ENCODE data around the gene GEMIN4. TPM values are rescaled to one million over a fixed set of nuclear protein-coding genes. Genes with fewer than 3 reads are reported as not detected.

GEMIN4 gene
- total RNA-seq, 4 donors from 2014 or later: 10.5 to 70.3 (median 12.4) TPM

DNA sequence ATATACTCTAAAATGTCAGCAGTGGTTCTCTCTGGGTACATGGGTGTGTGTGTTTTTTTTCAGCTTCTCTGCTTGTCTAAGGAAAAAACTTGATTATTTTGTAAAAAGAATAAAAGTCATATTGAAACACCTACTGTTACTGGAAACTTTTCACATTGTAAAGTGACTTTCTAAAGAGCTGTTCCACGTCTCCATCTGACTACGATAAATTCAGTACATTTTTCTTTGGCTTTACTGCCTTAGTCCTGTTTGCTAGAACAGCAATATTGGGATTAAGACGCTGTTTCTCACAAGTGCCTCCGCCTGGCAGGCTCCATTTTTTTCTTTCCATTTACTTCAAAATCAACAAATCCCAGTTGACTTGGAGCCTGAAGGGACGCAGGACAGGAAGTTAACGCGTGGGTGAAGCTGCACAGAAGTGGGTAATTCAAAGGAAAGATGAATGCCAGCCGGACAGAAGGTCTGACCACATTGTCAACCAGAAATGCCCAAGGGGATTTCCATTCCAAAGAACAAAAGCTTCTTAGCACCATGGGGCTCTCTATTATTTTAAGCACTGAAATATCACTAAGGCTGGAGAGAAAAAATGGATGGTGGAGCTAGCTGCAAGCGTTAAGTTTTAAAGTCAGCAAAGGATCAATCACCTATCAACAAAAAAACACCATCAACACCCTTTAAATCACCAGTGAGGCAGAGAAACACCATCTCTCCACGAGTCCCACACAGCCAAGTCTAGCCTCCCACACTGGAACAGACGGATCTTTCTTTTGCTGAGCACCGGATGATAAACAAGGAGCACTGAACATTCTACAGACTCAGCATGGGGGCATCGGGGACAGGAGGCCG lies 21.6 kb upstream of the GEMIN4 start:
- DNase-seq: no peak
- intact Hi-C loops (cut with DNase I; ENCODE audit: low total_unique reads) (no loop called here), in situ Hi-C loops (cut with MboI; ENCODE audit: low pct_ligation_motif_present in 1 of 4, low pct_unique_long_range_greater_than_20kb in 1 of 4, low sequenced_read_pairs in 3 of 4) (no loop called here)
- Histone ChIP-seq H3K36me3 (peaks cover 0 to 75% (median 30%) of the 10 kb centered on the region in 4 donors), H3K27ac (no peak overlapping the region), H3K4me1 (no peaks in the 10 kb centered on the region), H3K9me3 (no peaks in the 10 kb centered on the region), H3K27me3 (no peaks in the 10 kb centered on the region), H3K4me3 (no peak overlapping the region)
- TF ChIP-seq POLR2A (IDR thresholded peaks at IDR 0.05): no peak
- TF ChIP-seq, protein P1, sequence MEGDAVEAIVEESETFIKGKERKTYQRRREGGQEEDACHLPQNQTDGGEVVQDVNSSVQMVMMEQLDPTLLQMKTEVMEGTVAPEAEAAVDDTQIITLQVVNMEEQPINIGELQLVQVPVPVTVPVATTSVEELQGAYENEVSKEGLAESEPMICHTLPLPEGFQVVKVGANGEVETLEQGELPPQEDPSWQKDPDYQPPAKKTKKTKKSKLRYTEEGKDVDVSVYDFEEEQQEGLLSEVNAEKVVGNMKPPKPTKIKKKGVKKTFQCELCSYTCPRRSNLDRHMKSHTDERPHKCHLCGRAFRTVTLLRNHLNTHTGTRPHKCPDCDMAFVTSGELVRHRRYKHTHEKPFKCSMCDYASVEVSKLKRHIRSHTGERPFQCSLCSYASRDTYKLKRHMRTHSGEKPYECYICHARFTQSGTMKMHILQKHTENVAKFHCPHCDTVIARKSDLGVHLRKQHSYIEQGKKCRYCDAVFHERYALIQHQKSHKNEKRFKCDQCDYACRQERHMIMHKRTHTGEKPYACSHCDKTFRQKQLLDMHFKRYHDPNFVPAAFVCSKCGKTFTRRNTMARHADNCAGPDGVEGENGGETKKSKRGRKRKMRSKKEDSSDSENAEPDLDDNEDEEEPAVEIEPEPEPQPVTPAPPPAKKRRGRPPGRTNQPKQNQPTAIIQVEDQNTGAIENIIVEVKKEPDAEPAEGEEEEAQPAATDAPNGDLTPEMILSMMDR (IDR thresholded peaks at IDR 0.05): no peak
- TF ChIP-seq EP300 (IDR thresholded peaks at IDR 0.05; ENCODE audit: low read depth): no peak
- TF ChIP-seq POLR2AphosphoS5 (IDR thresholded peaks at IDR 0.05): no peak
- 73 to 85% methylated on average over 8 to 14 of the region's 14 CpGs for WGBS, 2 donors (ENCODE audit: low coverage in 1 of 2)

DNA sequence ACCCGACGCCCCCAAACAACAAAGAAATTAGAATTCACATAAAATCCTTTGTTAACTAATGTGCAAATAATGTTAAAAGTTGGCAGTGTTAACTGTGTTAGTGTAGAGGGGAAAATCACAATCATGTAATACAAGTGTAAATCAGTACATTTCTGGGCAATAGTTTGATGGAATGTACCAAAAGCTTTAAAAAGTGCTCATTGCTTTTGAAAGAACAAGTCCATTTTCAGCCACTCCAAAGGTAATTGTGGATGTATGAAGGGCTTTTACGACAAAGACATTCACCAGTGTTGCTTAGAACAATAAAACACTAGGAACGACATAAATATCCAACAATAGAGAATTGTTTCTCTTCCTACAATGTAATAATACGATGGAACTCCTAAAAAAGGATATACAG lies 21.0 kb upstream of the GEMIN4 start:
- H3K4me3 ChIP-seq: no peak overlapping the region
- WGBS, 2 donors (ENCODE audit: low coverage in 1 of 2): 73 to 77% methylated on average over 5 of the region's 5 CpGs
- H3K36me3 ChIP-seq: peaks cover 0 to 72% (median 28%) of the 10 kb centered on the region in 4 donors
- H3K27me3 ChIP-seq: no peaks in the 10 kb centered on the region
- H3K4me1 ChIP-seq: no peaks in the 10 kb centered on the region
- in situ Hi-C loops (cut with MboI; ENCODE audit: low pct_ligation_motif_present in 1 of 4, low pct_unique_long_range_greater_than_20kb in 1 of 4, low sequenced_read_pairs in 3 of 4): no loop called here
- H3K27ac ChIP-seq: no peak overlapping the region
- no peak for DNase-seq
- H3K9me3 ChIP-seq: no peaks in the 10 kb centered on the region
- intact Hi-C loops (cut with DNase I; ENCODE audit: low total_unique reads): no loop called here
- TF ChIP-seq POLR2AphosphoS5 (IDR thresholded peaks at IDR 0.05) (no peak), EP300 (IDR thresholded peaks at IDR 0.05; ENCODE audit: low read depth) (no peak), POLR2A (IDR thresholded peaks at IDR 0.05) (no peak)
- TF ChIP-seq, protein P1 (IDR thresholded peaks at IDR 0.05): no peak

DNA sequence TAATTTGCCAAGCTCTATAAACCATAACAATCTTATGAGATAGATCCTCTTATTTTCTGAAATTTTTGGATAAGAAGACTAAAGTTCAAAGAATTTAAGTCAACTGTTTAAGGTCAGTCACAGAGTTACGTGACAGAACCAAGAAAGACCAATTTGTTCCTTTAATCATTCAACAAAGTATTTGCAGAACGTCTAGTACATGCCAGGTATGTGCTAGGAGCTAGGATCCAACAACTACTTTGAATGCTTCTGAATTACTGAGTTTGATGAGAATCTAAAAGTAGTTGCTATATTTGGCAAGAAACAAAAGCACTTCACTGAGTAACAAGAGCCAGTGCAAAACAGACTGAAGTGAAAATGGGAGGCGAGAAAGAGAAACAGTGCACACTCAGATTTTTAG lies 15.0 kb upstream of the GEMIN4 start:
- TF ChIP-seq, protein P1 (IDR thresholded peaks at IDR 0.05): no peak
- TF ChIP-seq POLR2AphosphoS5 (IDR thresholded peaks at IDR 0.05) (no peak), EP300 (IDR thresholded peaks at IDR 0.05; ENCODE audit: low read depth) (no peak), POLR2A (IDR thresholded peaks at IDR 0.05) (no peak)
- in situ Hi-C loops (cut with MboI; ENCODE audit: low pct_ligation_motif_present in 1 of 4, low pct_unique_long_range_greater_than_20kb in 1 of 4, low sequenced_read_pairs in 3 of 4) (no loop called here), intact Hi-C loops (cut with DNase I; ENCODE audit: low total_unique reads) (no loop called here)
- H3K9me3 ChIP-seq: no peaks in the 10 kb centered on the region
- WGBS, 2 donors (ENCODE audit: low coverage in 1 of 2): 72 to 87% methylated on average over 3 of the region's 3 CpGs
- no peaks in the 10 kb centered on the region for H3K4me1 ChIP-seq
- H3K27me3 ChIP-seq: no peaks in the 10 kb centered on the region
- H3K27ac ChIP-seq: no peak overlapping the region
- no peak overlapping the region for H3K4me3 ChIP-seq
- DNase-seq: no peak
- H3K36me3 ChIP-seq: peaks cover 0 to 63% (median 15%) of the 10 kb centered on the region in 4 donors

DNA sequence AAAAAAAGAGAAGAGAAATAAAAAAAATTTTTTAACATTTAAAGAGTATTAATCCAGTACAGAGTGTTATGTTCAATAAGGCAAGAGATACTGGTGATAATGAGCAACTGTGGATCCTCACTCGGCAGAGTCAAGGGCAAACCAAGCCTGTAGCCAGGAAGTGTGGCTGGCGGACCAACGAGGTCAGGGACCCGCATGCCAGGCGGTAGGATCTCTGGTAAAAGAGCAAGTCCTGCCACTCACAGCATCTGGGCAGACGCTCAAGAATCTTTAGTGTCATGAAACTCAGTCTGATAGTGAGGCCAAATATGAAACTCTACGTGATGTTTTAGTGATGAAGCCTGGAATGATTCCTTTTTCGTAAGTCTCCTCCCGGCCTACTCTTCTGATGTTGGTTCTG lies 8.3 kb upstream of the GEMIN4 start:
- H3K27ac ChIP-seq: no peak overlapping the region
- intact Hi-C loops (cut with DNase I; ENCODE audit: low total_unique reads) (no loop called here), in situ Hi-C loops (cut with MboI; ENCODE audit: low pct_ligation_motif_present in 1 of 4, low pct_unique_long_range_greater_than_20kb in 1 of 4, low sequenced_read_pairs in 3 of 4) (no loop called here)
- H3K36me3 ChIP-seq: peaks cover 0 to 34% (median 8%) of the 10 kb centered on the region in 4 donors
- DNase-seq: no peak
- H3K4me3 ChIP-seq: no peak overlapping the region
- 82 to 100% methylated on average over 3 to 9 of the region's 9 CpGs for WGBS, 2 donors (ENCODE audit: low coverage in 1 of 2)
- H3K27me3 ChIP-seq: no peaks in the 10 kb centered on the region
- H3K9me3 ChIP-seq: no peaks in the 10 kb centered on the region
- H3K4me1 ChIP-seq: no peaks in the 10 kb centered on the region
- TF ChIP-seq EP300 (IDR thresholded peaks at IDR 0.05; ENCODE audit: low read depth): no peak
- TF ChIP-seq, protein P1 (IDR thresholded peaks at IDR 0.05): no peak
- TF ChIP-seq POLR2A (IDR thresholded peaks at IDR 0.05): no peak
- no peak for TF ChIP-seq POLR2AphosphoS5 (IDR thresholded peaks at IDR 0.05)

All from transverse colon (tissue), 4 donors.